NCI-H1417 treated with DMSO at 0.1 percent for 48 hours (cell line): Measurements from ENCODE around the gene PRPSAP2.
"Not testable (repeated sequence)": the region's sequence is repeated elsewhere in the genome, so short reads cannot be mapped to it uniquely, and the experiment has no call there.

Experiments
- DNase-seq: peaks from one replicate; lab custom pipeline; 2025; lab: John Stamatoyannopoulos, UW

The PRPSAP2 gene, protein sequence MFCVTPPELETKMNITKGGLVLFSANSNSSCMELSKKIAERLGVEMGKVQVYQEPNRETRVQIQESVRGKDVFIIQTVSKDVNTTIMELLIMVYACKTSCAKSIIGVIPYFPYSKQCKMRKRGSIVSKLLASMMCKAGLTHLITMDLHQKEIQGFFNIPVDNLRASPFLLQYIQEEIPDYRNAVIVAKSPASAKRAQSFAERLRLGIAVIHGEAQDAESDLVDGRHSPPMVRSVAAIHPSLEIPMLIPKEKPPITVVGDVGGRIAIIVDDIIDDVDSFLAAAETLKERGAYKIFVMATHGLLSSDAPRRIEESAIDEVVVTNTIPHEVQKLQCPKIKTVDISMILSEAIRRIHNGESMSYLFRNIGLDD

DNA sequence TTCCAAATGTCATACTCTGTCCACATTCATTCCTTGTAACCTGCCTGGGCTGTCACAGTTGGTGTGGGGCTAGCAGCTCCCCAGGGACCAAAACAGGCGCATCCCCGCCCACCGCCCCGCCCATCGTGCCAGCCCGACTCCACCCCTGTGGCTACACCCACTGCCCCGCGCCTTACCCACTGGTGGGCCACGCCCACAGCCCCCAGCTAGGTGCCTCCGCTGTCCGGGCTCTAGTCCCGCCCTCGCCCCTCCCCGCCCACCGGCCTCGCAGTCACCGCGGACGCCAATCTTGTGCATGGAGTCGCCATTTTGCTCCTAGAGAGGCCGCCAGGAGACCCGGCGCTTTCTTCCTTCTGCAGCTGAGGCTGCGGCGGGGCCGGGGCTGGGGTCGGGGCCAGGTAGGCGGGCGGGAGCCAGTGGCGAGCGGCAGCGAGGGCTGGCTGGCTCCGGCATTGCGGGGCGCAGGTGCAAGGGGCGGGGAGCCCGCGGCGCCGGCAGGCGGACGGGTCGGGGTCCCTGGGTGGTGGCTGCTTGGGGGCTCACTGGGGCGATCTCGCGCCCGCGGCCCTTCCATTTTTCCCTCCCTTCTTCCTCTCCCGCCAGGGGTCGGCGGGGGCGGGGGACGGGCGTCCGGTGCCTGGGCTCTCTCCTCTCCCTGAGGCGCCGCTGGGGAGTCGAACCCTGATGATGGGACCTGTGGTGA is at the start of gene PRPSAP2:
Gene PRPSAP2, plus strand, starts transcription at position 268 of the 703 bp plus-strand sequence. CDS start 7,703 bp downstream, outside the sequence.
- DNase-seq = peak; percentile 42

DNA sequence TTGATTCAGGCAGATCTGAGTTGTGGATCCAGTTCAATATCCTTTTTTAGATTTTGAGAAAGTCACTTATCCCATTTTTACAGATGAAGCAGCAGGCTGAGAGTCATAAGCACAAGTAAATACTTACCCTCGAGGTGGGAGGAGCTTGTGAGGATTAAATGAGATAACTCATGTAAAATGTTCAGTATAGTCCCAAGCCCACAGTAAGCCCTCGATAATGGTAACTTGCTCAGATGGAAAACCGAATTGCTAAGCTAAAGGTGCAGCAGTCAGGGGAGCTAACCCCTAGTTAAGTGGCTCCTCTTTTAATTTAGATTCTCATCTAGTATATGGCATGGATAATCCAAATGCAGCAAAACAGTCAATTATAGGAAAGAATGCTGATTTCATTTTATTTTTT is 42.0 kb upstream of the PRPSAP2 start:
- DNase-seq = not testable (repeated sequence)

DNA sequence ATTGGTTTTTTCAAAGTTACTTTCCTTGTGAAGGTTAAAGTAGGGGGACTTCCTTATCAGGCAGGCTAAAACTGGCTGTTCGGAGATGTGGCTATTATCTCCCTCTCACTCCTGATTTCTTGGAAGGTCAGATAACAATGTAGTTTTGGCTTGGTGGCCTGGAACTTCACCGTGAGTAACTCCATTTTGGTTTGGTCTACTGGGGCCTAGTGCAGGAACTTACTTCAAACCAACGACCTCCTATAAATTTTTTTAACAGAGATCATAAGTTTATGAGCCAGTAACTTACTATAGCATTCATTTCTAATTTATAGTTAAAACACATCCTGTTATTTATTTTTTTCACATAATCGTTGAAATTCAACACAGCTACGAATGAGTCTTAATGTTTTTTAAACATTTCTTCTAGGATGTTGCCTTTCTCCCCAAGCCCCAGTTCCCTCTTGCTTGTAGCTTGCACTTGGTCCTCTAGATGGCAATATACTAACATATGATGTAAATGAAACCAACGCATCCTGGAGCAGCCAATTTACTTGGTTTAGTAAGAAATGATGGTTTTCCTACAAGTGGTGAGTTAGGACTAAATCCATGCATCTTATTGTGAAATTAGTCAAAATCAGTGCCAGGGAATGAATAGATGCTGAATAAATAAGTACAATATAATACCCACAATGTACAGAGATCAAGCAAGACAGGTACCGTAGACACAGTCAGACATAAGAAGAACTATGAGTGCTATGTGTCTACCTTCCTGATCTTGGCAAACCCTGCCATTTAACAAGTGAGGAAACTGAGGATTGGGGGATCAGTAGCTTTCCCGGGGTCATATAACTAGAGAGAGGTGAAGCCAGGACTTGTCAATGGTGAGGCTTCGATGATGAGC is 41.2 kb upstream of the PRPSAP2 start:
- peak; percentile 10 for DNase-seq

DNA sequence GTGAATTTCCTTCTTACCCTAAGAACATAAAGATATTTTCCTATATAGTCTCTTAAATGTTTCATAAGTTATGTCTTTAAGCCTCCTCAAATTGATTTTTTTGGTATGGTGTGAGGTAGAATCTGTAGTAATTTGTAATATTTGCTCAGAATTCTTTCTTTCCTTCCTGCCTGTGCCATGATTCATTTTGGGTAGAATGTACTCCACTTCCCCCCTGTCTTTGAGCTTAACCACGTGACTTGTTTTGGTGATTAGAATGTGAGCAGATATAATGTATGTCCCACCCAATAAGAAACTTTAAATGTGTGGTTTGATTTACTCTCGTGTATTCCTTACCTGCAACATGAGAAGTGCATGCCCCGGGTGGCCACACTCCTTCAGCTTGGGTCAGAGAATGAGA is 36.5 kb upstream of the PRPSAP2 start:
- not testable (repeated sequence) for DNase-seq

DNA sequence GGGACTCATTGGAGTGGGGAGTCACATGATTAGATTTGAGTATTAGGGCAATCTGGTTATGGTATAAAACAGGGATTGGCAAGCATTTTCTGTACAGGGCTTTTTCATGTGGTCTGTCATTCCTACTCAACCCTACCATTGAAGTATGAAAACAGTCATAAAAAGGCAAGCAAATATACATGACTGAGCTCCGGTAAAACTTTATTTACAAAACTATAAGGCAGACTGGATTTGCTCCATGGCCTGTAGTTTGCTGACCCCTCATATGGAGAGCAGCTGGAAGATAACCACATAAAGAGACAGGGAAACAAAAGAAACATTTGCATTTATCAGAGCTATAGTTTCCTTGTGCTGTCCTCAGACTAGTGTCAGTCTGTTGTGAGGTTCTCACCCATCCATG is 30.3 kb upstream of the PRPSAP2 start:
- not testable (repeated sequence) for DNase-seq

DNA sequence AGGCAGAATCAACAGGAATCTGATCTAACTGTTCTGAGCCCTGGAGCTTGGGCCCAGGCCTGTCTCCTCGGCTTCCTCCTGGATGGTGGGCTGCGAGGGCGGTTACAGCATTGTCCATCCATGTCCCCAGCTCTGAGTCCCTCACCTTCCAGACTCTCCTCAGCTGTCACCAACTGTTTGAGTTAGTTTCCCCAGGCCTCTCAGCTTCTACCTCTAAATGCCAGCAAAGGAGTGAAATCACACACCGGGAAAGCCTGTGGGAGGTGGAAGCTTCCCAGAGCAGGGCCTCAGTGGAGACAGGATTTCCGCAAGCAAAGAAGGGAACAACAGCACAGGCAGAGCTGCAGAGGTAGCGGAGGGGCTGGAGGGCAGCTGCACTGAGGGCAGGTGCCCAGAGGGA is 9.4 kb upstream of the PRPSAP2 start:
- DNase-seq = no peak

DNA sequence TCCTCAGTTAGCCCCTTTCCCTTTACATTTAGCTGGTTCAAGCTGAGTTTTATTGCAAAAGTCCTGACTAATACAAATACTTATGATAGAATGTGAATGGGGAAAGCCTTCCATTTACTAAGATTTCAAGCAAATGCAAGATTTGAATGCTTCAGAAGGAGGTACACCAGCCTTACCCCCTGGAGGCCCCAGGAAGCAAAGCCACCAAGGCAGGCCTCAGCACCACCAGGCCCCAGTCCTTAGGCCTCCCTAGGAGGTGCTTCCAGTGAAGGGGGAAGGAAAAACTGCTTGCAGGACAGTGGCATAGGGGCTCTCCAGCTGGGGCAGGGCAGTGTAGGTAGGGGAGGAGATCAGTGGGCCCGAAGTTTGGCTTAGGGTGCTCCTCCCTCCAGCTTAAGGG is 7.3 kb upstream of the PRPSAP2 start:
- DNase-seq = no peak

DNA sequence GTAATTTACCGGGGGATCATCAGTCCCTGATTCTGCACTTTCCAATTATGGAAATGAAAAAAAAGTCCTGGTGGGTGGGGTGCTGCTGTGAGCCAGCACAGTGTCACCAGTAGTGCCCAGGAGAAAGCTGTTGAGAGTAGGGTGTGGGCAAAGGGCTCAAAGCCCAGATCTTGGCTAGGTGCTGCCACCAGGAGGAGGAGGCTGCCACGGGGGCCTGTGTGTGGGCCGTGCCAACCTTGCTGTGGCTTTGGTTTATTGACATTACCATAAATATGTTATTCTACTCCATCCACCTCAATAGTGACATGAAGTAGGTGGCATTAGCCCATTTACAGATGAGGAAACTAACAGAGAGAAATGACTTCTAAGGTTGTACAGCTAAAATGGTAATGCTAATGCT is 6.7 kb upstream of the PRPSAP2 start:
- no peak for DNase-seq

DNA sequence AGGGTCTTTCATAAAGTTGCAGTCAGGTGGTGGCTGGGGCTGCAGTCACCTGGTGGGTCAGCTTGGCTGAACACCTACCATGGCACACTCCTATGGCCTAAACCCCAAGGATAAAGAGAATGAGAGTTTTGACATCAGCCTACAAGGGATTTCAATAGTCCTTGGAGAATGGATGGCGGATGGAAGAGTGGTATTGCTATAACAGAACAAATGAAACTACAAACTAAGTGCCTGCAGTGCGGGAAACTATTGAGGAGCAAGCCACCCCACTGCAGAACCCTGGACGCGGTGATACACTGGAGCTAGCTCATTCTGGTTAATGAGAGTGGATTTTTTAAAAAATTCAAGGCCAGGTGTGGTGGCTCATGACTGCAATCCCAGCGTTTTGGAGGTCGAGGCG is 3.0 kb upstream of the PRPSAP2 start:
- DNase-seq = no peak

DNA sequence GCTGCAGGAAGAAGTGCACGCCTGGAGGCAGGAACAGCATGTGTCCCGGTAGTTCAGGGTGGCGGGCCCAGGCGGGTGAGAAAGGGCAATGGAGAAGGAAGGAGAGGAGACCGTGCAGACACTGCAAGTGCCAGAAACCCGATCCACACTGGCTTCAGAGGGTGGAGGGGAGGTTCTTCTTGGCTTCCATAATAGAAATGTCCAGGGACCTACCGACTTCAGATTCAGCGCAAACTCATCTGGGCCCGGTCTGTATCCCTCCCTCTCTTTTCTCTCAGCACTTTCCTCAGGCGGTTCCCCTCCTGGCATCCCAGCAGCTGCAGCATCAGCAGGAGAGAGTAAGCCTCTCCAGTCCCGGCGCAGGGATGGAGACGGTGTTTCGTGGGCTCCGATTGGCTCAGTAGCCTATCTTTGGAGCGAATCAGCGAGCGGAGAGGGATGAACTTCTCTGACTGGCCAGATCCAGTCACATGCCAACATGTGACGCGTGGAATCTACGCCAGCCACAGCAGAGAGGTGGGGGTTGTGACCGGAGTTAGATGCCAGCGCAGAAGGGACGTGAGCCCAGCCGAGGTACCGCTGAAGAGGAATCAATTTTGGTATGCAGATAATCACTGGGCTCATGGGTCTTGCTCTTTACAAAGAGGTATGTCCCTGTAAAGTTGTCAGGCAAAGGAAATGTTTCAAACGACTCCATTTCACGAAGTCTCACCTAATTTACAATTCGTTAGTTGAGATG is 1.9 kb upstream of the PRPSAP2 start:
- peak; percentile 46 for DNase-seq

DNA sequence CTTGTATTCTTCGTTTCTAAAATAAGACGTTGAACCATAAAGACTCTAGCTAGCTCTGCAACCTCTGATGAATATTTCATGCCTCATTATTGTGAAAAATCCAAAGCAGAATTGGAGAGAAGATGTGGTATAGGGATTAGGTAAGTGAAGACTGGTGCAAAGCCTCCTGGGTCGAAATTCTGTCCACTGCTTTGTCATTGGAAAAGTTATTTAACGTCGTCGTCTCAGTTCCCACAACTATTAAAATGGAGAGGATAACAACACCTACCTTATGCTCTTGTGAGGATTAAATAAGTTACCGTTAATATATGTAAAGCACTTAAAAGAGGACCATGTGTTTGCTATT is 1.4 kb upstream of the PRPSAP2 start:
- no peak for DNase-seq

DNA sequence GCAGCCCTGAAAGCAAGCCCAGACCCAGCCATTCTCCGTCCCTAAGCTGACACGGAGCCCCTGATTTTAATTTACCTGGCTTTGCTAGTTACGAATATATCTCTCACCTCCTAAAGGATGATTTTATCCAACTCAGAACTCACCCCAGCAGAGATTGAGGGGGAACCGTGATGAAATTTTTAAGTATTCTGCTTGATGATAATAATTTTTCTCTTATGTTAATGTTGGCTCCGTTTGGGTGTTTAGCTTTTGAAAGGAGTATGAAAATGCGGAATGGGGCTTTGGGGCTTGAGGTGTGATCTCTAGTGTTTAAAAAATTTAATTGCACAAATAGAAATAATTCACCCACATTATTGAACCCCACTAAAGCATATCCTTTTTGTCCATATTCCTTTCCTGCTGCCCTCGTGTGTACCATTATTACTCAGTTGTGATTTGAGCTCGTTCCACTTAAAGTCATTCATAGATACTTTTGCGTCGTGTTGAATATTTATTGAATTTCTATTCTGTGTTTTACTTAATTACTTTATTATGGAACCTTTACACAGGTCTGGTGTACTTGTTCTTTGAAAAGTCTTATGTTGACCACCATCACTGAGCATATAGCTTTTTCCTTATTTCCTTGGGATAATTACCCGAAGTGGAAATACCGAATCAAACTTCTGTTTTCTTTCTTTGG is 775 bp downstream of the PRPSAP2 start:
- no peak for DNase-seq

DNA sequence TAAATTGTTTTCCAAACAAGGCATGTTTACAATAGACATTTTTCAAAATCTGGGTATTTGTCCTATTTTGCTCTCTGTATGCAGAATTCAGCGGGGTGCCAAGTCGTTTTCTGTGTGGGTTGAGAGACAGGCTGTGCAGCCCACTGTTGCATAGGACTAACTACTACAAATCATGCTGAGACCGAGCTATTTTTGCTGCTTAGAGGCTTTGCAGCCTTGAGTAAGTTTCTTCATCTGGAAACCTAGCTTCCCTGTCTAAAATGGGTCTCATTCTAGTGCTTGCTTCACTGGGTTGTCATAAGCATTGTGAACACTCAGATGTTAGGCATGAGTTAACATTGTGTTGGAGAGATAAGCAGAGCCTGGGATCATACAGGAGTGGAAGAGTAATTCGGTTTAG is 1.3 kb downstream of the PRPSAP2 start:
- no peak for DNase-seq

DNA sequence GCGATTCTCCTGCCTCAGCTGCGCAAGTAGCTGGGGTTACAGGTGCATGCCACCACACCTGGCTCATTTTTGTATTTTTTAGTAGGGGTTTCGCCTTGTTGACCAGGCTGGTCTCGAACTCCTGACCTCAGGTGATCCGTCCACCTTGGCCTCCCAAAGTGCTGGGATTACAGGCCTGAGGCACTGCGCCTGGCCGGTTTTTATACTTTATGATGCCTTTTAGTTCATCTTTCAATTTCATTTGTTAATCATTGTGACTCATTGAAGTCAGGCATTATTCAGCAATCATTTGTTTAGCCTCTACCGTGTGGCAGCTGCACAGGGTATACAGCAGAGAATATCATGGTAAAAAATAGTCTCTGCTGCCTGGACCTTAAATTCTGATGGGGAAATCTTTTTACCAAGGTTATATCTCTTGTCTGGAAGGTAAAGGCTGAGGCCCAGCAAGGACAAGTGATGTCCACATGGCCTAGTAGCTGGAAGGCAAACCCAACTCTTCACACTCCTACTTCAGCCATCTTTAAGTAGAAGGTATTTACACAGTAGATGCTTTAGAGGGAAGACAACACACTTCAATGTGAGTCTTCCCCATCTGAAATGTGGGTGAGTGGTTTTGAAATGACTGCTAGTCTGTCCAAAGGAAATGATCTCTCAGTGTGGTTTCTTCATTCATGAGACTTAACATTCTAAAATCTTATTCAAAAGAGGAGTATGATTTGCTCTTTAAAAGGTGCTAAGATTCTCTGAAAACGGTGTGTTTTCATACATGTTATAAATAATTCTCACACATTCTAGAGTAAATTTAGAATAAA is 2.4 kb downstream of the PRPSAP2 start:
- DNase-seq = no peak

DNA sequence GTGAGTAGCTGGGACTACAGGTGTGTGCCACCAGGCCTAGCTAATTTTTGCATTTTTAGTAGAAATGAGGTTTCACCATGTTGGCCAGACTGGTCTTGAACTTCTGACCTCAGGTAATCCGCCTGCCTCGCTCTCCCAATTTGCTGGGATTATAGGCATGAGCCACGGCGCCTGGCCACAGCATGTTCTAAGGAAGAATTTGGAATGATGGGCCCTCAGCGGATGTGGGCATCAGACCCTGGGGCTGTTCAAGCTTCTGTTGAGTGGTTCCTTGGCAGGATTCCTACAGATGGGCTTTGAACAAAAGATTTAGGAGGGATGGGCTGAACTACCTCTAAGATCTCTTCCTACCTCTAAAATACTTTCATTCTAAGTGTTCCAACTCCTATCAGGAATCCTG is 4.1 kb downstream of the PRPSAP2 start:
- DNase-seq = no peak

DNA sequence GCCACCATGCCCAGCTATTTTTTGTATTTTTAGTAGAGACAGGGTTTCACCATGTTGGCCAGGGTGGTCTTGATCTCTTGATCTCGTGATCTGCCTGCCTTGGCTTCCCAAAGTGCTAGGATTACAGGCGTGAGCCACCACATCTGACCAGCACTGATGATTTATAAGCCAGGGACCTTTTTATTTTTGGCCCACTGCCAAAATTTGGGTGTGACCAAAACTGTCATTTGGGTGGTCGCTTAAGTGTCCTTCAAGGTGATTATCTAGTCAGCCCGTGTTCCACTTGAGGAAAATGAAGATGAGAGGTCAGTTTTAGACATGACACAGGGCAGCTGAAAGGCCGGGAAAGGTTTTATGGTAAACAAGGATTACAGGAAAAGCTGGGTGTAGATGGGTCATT is 7.1 kb downstream of the PRPSAP2 start:
- DNase-seq = not testable (repeated sequence)

DNA sequence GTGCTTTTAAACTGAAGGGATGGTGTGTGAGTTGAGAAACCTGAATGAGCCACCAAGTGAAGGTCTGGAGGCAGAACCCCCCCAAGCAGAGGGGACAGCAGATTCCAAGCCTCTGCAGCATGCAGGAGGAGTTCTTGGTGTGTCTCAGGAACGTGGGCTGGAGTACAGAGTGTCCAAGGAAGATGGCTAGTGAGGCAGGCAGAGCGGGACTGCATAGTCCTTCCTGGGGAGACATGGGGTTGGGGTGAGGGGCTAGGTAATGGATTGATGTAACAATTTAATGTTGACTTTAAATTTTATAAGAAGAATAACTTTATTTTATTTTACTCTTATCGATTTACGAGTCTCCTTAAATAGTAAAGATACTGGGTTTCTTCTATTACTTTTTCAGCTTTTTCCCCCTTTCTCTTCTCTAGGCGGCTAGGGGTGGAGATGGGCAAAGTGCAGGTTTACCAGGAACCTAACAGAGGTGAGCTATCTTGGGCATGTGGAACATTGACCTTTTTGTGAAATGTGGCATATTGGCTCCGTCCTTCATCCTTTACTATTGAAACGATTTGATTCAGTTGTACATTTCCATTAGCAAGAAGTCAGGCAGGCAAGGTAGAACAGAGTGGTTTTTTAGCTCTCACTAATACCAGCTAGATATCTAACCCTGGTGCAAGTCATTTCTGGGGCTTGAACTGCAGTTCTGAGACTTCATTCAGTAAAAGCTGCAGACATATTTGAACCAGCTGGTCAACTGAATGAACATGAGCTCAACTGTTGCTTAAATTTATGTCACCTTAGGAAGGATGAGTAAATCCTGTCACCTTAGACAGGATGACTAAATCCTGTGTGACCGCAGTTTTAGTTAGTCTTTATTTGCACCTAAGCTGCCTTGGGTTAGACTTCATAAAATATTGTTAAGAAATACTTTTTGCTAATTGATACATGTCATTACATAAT is 9.2 kb downstream of the PRPSAP2 start:
- no peak for DNase-seq

DNA sequence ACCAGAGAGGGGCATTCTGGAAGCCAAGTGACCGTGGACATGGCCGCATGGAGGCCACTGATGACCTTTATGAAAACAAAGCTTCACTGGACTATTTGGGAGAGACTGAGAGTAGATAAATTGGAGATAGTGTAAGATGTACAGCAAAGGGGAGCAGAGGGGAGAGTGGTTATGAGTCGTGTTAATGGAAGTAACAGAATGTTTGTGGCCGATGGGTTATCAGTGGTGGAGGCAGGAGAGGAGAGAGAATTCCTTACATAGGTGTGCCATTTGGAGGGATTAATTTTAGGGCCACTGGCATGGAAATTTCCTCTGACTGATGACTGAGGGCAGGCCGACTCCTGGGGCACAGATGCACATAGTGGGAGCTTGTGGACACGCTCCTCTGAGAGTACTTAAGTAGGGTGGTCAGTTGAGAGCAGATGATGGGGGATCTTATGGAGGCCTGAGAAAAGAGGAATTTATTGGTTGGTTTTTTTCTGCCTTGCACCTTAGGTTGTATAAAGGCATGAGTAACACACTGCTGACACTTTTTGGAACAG is 19.2 kb downstream of the PRPSAP2 start:
- DNase-seq = no peak

DNA sequence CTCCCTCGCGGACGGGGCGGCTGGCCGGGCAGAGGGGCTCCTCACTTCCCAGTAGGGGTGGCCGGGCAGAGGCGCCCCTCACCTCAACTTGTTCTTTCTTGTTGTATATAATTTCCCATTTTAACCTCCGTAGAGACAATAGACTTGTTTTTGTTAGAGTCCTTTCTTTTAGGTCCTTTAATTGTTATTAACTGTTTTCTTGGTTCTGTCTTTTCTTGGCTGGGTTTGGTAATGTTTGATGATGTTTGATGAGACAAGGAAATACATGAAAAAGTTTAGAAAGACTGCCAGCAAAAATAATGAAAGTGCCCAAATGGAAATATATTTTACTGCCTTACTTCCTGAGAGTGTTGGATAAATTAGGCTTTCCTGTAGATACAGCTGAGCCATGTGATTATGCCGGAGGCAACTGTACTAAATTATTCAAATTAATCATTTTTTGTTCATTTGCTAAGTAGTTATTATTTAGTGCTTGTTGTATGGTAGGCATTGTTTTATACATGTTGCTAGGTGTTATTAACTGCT is 30.9 kb downstream of the PRPSAP2 start:
- no peak for DNase-seq
